Measurements from ENCODE around the gene LTBP3. TPM values are rescaled to one million over a fixed set of nuclear protein-coding genes. Genes with fewer than 3 reads are reported as not detected.

Gene LTBP3
- total and polyA plus RNA-seq, 9 of the 15 experiments (the other 6 are each of a cell fraction or from before 2014, with no cell fraction given): 0.06 to 20.5 (median 4.8) TPM

- TF ChIP-seq HDAC1 (IDR thresholded peaks at IDR 0.05) (peak in 1 of 2 experiments; percentile 1; a peak in 1 of 4 replicates), TSC22D4 (tag; IDR thresholded peaks at IDR 0.05) (no peak), ZNF274 (IDR thresholded peaks at IDR 0.05; ENCODE audit: borderline replicate concordance, low read depth, low read length) (no peak), ZEB2 (IDR thresholded peaks at IDR 0.05) (no peak), SMAD2 (IDR thresholded peaks at IDR 0.05; ENCODE audit: low read depth, low read length) (no peak), GTF2F1 (IDR thresholded peaks at IDR 0.05; ENCODE audit: low read depth, low read length) (no peak), JUND (IDR thresholded peaks at IDR 0.05; ENCODE audit: borderline replicate concordance, low read depth, low read length) (no peak), JUND (tag; IDR thresholded peaks at IDR 0.05; ENCODE audit: borderline replicate concordance, low read depth, low read length) (no peak), CREB1 (IDR thresholded peaks at IDR 0.05) (no peak), CREB1 (CRISPR knock-in tag; IDR thresholded peaks at IDR 0.05) (0 out of 2 replicates have a peak, but pooled peaks have one; percentile 5), MYNN (IDR thresholded peaks at IDR 0.05) (no peak), MYNN (CRISPR knock-in tag; IDR thresholded peaks at IDR 0.05) (no peak), SETDB1 (IDR thresholded peaks at IDR 0.05; ENCODE audit: low read length) (no peak), ZNF436 (CRISPR knock-in tag; IDR thresholded peaks at IDR 0.05) (no peak), MTF1 (CRISPR knock-in tag; IDR thresholded peaks at IDR 0.05; ENCODE audit: borderline replicate concordance) (no peak), BACH1 (tag; IDR thresholded peaks at IDR 0.05) (no peak), PCBP2 (IDR thresholded peaks at IDR 0.05; ENCODE audit: low read depth, low read length, poor library complexity, severe bottlenecking) (no peak), HSF4 (CRISPR knock-in tag; IDR thresholded peaks at IDR 0.05; ENCODE audit: borderline replicate concordance) (no peak), CBX5 (IDR thresholded peaks at IDR 0.05; ENCODE audit: borderline replicate concordance, low read depth) (no peak), BRF1 (IDR thresholded peaks at IDR 0.05; ENCODE audit: borderline replicate concordance, extremely low read depth, insufficient read length) (no peak), DACH1 (IDR thresholded peaks at IDR 0.05; ENCODE audit: partially characterized antibody) (no peak), ZNF324 (CRISPR knock-in tag; IDR thresholded peaks at IDR 0.05) (no peak), ZNF583 (CRISPR knock-in tag; IDR thresholded peaks at IDR 0.05) (no peak), ARID2 (IDR thresholded peaks at IDR 0.05) (no peak)
- TF ChIP-seq, protein P1, sequence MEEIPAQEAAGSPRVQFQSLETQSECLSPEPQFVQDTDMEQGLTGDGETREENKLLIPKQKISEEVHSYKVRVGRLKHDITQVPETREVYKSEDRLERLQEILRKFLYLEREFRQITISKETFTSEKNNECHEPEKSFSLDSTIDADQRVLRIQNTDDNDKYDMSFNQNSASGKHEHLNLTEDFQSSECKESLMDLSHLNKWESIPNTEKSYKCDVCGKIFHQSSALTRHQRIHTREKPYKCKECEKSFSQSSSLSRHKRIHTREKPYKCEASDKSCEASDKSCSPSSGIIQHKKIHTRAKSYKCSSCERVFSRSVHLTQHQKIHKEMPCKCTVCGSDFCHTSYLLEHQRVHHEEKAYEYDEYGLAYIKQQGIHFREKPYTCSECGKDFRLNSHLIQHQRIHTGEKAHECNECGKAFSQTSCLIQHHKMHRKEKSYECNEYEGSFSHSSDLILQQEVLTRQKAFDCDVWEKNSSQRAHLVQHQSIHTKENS (CRISPR knock-in tag; IDR thresholded peaks at IDR 0.05): no peak
- TF ChIP-seq, protein P2, sequence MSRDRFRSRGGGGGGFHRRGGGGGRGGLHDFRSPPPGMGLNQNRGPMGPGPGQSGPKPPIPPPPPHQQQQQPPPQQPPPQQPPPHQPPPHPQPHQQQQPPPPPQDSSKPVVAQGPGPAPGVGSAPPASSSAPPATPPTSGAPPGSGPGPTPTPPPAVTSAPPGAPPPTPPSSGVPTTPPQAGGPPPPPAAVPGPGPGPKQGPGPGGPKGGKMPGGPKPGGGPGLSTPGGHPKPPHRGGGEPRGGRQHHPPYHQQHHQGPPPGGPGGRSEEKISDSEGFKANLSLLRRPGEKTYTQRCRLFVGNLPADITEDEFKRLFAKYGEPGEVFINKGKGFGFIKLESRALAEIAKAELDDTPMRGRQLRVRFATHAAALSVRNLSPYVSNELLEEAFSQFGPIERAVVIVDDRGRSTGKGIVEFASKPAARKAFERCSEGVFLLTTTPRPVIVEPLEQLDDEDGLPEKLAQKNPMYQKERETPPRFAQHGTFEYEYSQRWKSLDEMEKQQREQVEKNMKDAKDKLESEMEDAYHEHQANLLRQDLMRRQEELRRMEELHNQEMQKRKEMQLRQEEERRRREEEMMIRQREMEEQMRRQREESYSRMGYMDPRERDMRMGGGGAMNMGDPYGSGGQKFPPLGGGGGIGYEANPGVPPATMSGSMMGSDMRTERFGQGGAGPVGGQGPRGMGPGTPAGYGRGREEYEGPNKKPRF (IDR thresholded peaks at IDR 0.05; ENCODE audit: low read depth, low read length): no peak
- TF ChIP-seq, protein P3, sequence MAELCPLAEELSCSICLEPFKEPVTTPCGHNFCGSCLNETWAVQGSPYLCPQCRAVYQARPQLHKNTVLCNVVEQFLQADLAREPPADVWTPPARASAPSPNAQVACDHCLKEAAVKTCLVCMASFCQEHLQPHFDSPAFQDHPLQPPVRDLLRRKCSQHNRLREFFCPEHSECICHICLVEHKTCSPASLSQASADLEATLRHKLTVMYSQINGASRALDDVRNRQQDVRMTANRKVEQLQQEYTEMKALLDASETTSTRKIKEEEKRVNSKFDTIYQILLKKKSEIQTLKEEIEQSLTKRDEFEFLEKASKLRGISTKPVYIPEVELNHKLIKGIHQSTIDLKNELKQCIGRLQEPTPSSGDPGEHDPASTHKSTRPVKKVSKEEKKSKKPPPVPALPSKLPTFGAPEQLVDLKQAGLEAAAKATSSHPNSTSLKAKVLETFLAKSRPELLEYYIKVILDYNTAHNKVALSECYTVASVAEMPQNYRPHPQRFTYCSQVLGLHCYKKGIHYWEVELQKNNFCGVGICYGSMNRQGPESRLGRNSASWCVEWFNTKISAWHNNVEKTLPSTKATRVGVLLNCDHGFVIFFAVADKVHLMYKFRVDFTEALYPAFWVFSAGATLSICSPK (IDR thresholded peaks at IDR 0.05; ENCODE audit: borderline replicate concordance): no peak
These were observed 17.5 kb upstream of the LTBP3 start, which contains the start of gene EHBP1L1 (continued) for GRCh38 chr11:65575568-65576231.
